ENCODE measurements around the gene SIAH3. TPM values are rescaled to one million over a fixed set of nuclear protein-coding genes. Genes with fewer than 3 reads are reported as not detected.

The SIAH3 gene
- total and polyA plus RNA-seq, 2 experiments from 2014 or later: 0.13 to 0.17 TPM

GRCh38 chr13:45852494-45852893 lies 941 bp upstream of the SIAH3 start (continued):
- TF ChIP-seq, protein P1, sequence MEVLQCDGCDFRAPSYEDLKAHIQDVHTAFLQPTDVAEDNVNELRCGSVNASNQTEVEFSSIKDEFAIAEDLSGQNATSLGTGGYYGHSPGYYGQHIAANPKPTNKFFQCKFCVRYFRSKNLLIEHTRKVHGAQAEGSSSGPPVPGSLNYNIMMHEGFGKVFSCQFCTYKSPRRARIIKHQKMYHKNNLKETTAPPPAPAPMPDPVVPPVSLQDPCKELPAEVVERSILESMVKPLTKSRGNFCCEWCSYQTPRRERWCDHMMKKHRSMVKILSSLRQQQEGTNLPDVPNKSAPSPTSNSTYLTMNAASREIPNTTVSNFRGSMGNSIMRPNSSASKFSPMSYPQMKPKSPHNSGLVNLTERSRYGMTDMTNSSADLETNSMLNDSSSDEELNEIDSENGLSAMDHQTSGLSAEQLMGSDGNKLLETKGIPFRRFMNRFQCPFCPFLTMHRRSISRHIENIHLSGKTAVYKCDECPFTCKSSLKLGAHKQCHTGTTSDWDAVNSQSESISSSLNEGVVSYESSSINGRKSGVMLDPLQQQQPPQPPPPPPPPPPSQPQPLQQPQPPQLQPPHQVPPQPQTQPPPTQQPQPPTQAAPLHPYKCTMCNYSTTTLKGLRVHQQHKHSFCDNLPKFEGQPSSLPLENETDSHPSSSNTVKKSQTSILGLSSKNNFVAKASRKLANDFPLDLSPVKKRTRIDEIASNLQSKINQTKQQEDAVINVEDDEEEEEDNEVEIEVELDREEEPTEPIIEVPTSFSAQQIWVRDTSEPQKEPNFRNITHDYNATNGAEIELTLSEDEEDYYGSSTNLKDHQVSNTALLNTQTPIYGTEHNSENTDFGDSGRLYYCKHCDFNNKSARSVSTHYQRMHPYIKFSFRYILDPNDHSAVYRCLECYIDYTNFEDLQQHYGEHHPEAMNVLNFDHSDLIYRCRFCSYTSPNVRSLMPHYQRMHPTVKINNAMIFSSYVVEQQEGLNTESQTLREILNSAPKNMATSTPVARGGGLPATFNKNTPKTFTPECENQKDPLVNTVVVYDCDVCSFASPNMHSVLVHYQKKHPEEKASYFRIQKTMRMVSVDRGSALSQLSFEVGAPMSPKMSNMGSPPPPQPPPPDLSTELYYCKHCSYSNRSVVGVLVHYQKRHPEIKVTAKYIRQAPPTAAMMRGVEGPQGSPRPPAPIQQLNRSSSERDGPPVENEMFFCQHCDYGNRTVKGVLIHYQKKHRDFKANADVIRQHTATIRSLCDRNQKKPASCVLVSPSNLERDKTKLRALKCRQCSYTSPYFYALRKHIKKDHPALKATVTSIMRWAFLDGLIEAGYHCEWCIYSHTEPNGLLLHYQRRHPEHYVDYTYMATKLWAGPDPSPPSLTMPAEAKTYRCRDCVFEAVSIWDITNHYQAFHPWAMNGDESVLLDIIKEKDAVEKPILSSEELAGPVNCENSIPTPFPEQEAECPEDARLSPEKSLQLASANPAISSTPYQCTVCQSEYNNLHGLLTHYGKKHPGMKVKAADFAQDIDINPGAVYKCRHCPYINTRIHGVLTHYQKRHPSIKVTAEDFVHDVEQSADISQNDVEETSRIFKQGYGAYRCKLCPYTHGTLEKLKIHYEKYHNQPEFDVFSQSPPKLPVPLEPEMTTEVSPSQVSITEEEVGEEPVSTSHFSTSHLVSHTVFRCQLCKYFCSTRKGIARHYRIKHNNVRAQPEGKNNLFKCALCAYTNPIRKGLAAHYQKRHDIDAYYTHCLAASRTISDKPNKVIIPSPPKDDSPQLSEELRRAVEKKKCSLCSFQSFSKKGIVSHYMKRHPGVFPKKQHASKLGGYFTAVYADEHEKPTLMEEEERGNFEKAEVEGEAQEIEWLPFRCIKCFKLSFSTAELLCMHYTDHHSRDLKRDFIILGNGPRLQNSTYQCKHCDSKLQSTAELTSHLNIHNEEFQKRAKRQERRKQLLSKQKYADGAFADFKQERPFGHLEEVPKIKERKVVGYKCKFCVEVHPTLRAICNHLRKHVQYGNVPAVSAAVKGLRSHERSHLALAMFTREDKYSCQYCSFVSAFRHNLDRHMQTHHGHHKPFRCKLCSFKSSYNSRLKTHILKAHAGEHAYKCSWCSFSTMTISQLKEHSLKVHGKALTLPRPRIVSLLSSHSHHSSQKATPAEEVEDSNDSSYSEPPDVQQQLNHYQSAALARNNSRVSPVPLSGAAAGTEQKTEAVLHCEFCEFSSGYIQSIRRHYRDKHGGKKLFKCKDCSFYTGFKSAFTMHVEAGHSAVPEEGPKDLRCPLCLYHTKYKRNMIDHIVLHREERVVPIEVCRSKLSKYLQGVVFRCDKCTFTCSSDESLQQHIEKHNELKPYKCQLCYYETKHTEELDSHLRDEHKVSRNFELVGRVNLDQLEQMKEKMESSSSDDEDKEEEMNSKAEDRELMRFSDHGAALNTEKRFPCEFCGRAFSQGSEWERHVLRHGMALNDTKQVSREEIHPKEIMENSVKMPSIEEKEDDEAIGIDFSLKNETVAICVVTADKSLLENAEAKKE (CRISPR knock-in tag; IDR thresholded peaks at IDR 0.05): no peak
- no peak for TF ChIP-seq NANOG (IDR thresholded peaks at IDR 0.05; ENCODE audit: borderline replicate concordance)
- no peak for TF ChIP-seq CREB1 (CRISPR knock-in tag; IDR thresholded peaks at IDR 0.05; ENCODE audit: low read depth)
- no peak for TF ChIP-seq STAT1 (IDR thresholded peaks at IDR 0.05; ENCODE audit: unreplicated experiment)

GRCh38 chr13:45851956-45852355 lies 403 bp upstream of the SIAH3 start:
- peak overlapping the region; percentile 86 for H3K4me2 ChIP-seq
- TF ChIP-seq ZNF331 (CRISPR knock-in tag; IDR thresholded peaks at IDR 0.05; ENCODE audit: low read depth) (no peak), JUNB (IDR thresholded peaks at IDR 0.05; ENCODE audit: unreplicated experiment) (no peak), STAT1 (IDR thresholded peaks at IDR 0.05; ENCODE audit: unreplicated experiment) (no peak), EZH2phosphoT487 (IDR thresholded peaks at IDR 0.05; ENCODE audit: unreplicated experiment) (no peak), NANOG (IDR thresholded peaks at IDR 0.05; ENCODE audit: borderline replicate concordance) (no peak), EZH2 (IDR thresholded peaks at IDR 0.05; ENCODE audit: low read depth, unreplicated experiment) (no peak)
- TF ChIP-seq, protein P1 (CRISPR knock-in tag; IDR thresholded peaks at IDR 0.05): no peak

More at GRCh38 chr13:45851956-45852355, 403 bp upstream of the SIAH3 start:
- H3K36me3 Mint-ChIP-seq (ENCODE audit: low read depth): 0 out of 3 replicates have a peak, but pooled peaks cover 3% of the 10 kb centered on the region
- peak overlapping the region; percentile 100 for H2AFZ ChIP-seq
- H3K27ac ChIP-seq (ENCODE audit: low read depth): no peak overlapping the region
- H3K36me3 ChIP-seq (ENCODE audit: insufficient read depth): no peaks in the 10 kb centered on the region
- ATAC-seq (no peak), DNase-seq (ENCODE audit: low spot score) (no peak)
- H3K9me2 ChIP-seq (ENCODE audit: insufficient read depth): no peaks in the 10 kb centered on the region
- peaks cover 30% of the 10 kb centered on the region for H3K27me3 Mint-ChIP-seq (ENCODE audit: insufficient read depth, low read depth, poor library complexity)
- H3K9me3 Mint-ChIP-seq: peaks cover 6% of the 10 kb centered on the region; the same call in 2 of the 3 replicates
- H3K27ac Mint-ChIP-seq: no peak overlapping the region
- H3K4me3 ChIP-seq: peak overlapping the region; percentile 75
- H3K79me2 ChIP-seq (replicated peaks; ENCODE audit: insufficient read depth): no peaks in the 10 kb centered on the region
- peaks cover 50% of the 10 kb centered on the region for H3K4me1 Mint-ChIP-seq
- peak overlapping the region; percentile 75 for H3K4me3 Mint-ChIP-seq
- H3K4me1 ChIP-seq (ENCODE audit: insufficient read depth): peaks cover 35% of the 10 kb centered on the region
- H4K20me1 ChIP-seq (replicated peaks; ENCODE audit: insufficient read depth): no peaks in the 10 kb centered on the region
- no peaks in the 10 kb centered on the region for H3F3A ChIP-seq (replicated peaks; ENCODE audit: low read depth)
- H3K27me3 ChIP-seq (ENCODE audit: insufficient read depth): peaks cover 35% of the 10 kb centered on the region

Measured in GM23338 (cell line).